Subcutaneous adipose tissue (tissue), 4 donors: ENCODE data around the gene MET. TPM values are rescaled to one million over a fixed set of nuclear protein-coding genes. Genes with fewer than 3 reads are reported as not detected.

Experiments used
- total RNA-seq, 4 donors: library from RNA; depleted of rRNA; stranded (reverse); fragments of >200 nt; gene quantifications; one replicate each; pipeline ENCODE4 v1.1.0, GENCODE V29; 2016
- TF ChIP-seq, protein P1 (sequence below): fragments of 450-650 bp; IDR thresholded peaks from one replicate; pipeline ENCODE4 v1.5.1; 2016; ENCODE audit warnings: low read depth, mild to moderate bottlenecking, control low read depth, antibody characterized with exemption, moderate library complexity

The MET gene
- total RNA-seq, 4 donors from 2014 or later = 15.6 to 49.5 (median 40.7) TPM

DNA sequence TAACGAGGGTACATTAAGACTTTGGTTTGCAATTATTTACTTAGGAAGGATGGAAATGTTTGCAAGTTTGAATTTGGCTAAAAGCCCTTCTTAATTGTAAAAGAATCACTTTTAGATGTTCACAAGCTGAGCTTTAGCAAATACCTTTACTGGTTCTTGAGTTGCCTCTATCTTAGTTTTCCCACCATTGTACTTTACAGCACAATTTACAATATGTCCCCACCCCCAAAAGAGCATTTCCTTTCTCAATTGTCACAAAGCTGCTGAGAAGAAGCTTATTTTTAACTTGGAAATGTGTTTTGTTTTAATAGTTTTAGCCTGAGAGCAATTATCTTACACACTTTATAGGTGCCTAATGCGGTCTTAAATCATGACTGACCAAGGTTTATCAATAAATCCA lies 81.1 kb downstream of the MET start:
- TF ChIP-seq, protein P1, sequence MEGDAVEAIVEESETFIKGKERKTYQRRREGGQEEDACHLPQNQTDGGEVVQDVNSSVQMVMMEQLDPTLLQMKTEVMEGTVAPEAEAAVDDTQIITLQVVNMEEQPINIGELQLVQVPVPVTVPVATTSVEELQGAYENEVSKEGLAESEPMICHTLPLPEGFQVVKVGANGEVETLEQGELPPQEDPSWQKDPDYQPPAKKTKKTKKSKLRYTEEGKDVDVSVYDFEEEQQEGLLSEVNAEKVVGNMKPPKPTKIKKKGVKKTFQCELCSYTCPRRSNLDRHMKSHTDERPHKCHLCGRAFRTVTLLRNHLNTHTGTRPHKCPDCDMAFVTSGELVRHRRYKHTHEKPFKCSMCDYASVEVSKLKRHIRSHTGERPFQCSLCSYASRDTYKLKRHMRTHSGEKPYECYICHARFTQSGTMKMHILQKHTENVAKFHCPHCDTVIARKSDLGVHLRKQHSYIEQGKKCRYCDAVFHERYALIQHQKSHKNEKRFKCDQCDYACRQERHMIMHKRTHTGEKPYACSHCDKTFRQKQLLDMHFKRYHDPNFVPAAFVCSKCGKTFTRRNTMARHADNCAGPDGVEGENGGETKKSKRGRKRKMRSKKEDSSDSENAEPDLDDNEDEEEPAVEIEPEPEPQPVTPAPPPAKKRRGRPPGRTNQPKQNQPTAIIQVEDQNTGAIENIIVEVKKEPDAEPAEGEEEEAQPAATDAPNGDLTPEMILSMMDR = no peak

DNA sequence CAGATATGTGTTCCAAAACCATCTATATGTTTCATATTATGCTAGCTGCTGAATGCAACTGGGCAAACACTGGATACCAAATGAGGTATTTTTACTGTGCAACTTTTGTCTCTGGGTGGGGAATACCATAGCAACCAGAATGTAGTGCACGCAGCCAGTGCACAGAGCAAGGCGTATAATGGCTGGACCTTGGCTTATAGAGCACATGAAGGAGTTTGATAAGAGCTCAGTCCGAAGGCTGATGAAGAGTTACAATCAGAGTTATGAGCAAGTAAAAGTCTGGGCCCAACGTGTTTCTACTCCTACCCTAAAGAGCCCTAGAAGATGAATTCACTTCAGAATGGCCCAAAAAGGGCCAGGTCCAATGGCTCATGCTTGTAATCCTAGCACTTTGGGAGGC lies 82.2 kb downstream of the MET start:
- TF ChIP-seq, protein P1 = no peak

DNA sequence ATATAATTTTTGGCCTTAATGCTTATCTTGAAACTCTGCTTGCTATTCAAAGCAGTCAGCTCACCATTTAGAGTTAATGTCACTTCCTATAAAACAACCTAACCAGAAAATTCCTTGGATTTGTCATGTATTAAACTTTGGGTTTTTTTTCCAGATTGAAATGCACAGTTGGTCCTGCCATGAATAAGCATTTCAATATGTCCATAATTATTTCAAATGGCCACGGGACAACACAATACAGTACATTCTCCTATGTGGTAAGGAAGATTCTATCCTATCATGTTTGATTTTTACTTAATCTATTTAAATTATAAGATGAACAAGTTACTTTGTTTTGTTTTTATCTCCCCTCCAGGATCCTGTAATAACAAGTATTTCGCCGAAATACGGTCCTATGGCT lies 85.3 kb downstream of the MET start:
- TF ChIP-seq, protein P1 = no peak

DNA sequence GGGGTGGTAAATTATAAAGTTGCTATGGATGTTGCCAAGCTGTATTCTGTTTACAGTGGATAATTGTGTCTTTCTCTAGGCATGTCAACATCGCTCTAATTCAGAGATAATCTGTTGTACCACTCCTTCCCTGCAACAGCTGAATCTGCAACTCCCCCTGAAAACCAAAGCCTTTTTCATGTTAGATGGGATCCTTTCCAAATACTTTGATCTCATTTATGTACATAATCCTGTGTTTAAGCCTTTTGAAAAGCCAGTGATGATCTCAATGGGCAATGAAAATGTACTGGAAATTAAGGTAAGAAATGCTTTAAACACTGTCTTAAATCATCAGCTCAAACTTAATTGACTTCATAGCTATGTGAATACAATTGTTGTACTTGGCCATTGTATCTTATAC lies 91.0 kb downstream of the MET start:
- TF ChIP-seq, protein P1 = no peak

DNA sequence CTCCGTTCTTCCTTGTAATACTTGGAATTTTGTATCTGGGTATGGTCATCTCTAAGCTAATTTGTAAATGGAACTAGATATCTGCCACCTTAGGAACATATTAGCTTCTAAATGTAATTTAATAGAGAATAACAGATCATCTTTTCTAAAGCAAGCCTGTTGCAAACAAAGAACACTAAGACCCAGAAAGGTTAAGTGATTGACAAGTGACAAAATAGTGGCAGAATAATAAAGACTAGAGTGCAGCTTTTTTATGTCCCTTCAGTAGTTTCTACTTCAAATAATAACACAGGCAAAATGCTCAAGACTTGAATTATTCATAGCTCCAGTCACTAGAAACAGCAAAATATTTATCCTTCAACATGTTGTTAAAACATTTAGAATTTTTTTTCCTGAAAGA lies 91.7 kb downstream of the MET start:
- TF ChIP-seq, protein P1 = no peak

DNA sequence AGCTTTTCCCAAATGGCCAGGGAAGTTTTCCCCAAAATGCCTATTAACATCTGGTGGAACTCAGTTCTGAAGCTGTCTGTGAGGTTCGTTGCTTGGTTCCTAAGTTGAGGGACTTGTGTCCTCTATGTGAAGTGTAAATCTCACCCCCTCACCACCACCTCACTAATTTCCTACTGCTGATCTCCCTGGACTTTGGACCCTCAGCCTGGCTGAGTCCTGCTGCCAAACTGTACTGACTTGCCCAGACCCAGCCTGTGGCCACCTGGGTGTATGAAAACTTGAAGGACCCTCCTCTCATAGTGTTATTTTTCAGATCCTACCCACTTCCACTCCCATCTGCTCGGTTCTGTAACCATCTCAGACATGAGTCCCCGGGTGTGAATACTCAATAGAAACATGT lies 94.9 kb downstream of the MET start:
- TF ChIP-seq, protein P1 = no peak

DNA sequence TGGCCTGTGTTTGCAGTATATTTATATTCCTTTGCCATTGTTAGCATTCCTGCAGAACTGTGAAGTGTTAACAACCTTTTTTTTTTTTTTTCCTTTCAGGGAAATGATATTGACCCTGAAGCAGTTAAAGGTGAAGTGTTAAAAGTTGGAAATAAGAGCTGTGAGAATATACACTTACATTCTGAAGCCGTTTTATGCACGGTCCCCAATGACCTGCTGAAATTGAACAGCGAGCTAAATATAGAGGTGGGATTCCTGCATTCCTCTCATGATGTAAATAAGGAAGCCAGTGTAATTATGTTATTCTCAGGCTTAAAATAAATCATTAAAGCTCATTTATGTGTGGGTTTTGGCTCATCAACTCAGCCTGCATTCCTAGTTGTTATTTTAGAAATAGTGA lies 97.5 kb downstream of the MET start:
- TF ChIP-seq, protein P1 = no peak
